Effector CD4-positive, alpha-beta T cell (primary cell): ENCODE results near the gene MRPL34.

Experiments
- DNase-seq: peaks from one replicate; pipeline ENCODE4 v3.0.0-alpha.2; 2020

MRPL34 gene

DNA sequence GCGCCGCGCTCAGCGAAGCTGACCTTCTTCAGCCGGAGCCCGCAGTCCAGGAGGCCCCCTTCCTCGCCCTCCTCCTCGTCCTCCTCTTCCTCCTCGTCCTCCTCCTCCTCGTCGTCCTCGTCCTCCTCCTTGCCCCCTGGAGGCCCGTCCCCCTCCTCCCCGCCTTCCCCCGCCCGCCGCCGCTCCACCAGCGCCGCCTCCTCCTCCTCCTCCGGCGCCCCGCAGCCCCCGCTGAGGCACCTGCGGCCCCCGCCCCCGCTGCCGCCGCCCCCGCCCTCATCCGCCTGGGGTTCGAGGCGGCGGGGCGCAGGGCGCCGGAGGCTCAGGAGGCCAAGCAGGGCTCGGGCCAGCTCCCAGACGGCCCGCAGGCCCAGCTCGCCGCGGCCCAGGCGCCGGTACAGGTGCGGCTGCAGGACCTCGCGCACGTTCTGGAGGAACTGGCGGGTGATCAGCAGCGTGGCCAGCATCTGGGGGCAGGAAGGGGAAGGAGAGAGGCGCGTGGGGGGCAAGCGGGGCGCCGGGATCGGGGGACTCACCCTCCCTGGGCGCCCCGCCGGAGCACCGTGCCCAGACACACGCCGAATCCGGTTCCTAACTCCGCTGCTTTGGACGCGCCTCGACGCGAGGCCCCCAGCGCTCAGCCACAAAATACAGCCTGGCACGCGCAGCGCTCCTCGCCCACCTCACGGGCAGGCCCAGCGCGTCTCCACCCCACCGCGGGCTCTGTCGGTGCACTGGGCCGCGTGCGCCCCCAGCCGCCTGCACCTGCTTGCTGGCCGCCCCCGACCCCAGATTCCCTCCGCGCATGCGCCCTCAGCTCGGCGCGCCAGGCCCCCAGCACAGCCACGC is 23.1 kb downstream of the MRPL34 start:
- peak; percentile 34 for DNase-seq

DNA sequence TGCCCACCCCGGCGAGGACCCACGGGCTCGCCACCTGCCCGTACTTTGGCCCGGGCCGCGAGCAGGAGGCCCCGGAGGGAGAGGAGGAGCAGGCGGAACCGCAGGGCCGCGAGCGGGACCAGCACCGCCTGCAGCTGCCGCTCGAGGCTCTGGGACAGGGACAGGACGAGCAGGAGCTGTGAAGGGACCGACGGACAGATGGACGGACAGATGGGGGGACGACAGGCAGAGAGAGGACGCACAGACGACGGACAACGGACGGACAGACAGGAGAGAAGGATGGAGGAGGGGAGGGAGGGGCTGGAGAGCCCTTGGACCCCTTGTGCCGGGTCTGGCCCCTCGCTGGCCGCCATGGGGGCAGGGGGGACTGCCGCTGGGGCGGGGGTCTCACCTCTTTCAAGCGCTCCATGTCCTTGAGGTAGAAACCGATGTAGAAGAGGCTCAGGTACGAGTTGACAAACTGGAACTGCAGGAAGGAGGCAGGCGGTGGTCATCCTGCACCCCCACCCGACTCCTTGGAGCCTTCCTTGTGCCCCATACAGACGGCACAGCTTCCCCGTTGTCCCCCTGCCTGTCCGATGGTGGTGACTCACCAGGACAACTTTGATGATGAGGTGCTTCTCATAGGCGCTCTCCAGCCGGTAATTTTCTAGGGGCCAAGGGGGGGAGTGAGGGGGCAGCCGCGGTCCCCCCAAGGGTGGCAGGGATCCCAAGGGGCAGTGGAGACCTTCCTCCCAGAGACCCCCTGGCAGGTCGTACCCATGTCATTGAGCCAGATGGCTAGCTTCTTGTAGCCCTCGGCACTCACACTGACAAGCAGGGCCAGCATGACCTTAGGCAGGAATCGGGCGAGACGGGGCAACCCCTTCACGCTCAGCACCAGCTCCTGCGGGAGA is 23.9 kb downstream of the MRPL34 start:
- DNase-seq, result no peak

DNA sequence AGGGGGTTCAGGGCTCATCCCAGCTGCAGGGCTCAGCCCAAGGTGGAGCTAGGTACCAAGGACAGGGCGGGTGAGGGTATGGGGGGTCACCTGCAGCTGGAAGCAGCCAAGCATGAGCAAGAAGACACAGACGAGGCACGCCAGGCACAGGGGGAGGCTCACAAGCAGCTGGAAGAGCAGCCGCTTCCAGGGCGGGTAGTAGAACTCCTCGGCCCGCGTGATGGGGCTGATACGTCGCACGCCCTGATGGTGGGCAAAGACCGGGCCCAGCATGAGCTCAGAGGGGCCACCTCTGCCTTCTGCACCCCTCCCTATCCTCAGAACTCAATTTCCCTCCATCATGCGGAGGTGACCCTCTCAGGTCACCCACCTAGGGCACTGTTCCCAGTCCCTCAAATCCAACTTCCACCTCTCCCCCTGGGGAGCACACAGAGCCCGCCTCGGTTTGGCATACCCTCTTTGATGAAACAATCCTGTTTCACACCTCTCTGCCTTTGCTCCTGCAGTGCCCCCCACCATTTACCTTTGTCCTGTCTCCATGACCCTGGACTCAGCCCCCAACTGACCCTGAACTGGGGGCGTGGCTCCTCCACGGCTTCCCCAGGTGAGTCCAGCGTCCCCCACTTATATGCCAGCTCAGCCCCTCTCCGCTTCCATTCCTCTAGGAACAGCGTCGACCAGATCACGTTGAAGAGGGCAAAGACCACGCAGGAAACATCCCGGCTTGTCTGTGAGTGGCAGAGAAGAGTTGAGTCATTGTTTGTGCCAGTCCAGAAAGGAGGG is 24.8 kb downstream of the MRPL34 start:
- DNase-seq, result no peak

DNA sequence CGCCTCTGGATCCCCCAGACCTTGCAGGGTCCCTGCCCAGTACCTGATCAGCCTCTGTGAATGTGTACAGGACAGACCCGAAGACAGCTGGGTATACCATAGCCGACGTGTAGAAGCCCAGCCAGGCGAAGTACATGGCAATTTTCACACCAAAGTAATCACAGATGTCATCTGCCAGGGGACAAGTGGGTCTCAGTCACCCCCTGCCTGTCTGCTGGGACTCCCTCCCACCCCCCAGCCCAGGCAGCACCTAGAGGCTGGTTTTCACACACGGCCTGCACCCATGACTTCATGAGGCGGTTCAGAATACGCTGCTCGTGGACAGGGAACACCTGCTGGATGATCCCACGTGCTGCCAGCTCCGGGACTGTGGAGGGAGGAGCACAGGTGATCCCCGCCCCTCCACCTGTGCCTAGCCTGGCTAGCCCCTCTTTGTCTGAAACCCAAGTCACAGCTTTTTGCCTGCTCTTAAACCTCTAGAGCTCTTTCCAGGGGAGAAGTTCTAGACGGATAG is 25.4 kb downstream of the MRPL34 start:
- no peak for DNase-seq

DNA sequence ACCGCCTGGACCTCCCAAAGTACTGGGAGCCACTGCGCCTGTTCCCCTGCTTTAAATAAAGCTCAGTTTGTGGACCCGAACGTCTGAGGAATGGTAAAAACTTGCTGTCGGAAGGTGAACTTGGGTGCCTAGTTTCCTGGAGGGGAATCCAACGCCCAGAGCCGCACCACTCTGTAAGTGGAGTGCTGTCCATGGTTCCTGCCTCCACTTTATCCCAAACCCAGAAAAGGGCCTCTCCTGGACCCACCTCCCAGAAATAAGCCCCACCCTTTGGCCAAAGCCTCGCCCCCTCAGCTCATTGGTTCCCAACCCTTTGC is 26.6 kb downstream of the MRPL34 start:
- no peak for DNase-seq

DNA sequence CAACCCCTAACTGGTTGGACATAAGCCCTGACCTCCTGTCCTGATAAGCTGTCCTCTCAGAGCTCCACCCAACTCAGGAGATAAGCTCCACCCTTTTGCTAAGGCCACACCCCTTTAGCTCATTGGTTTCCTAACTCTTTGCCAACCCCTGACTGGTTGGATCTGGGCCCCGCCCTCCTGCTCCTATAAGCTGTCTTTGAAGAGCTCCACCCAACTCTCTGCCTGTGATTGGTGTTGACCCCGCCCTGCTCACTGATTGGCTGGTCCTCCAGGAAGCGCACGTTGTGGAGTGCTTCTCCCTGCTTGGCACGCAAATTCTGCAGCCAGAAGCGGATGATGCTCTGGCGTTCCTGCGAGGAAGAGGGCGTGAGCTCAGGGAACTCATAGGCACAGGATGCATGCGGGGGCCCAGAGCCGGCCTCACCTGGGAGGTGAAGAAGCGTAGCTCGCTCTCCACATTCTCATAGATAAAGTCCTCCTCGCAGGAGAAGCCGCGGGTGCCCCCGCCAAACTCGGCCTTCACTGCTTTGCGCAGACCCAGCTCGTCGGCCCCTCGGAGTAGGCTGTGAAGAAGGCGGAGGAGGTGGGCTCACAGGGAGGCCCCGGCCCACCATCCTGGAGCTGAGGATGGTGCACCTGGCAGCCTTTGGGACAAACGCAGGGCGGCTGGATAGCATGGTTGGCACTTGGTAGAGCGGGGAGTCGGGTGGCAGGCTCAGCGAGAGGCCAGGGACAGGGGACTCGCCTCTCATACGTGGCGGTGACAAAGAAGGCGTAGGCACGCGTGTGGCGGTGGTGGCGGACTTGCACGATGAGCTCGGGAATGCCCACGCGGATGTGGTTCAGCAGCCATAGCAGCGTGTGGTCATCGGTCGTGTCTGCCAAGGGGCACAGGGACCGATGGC is 27.3 kb downstream of the MRPL34 start:
- no peak for DNase-seq

DNA sequence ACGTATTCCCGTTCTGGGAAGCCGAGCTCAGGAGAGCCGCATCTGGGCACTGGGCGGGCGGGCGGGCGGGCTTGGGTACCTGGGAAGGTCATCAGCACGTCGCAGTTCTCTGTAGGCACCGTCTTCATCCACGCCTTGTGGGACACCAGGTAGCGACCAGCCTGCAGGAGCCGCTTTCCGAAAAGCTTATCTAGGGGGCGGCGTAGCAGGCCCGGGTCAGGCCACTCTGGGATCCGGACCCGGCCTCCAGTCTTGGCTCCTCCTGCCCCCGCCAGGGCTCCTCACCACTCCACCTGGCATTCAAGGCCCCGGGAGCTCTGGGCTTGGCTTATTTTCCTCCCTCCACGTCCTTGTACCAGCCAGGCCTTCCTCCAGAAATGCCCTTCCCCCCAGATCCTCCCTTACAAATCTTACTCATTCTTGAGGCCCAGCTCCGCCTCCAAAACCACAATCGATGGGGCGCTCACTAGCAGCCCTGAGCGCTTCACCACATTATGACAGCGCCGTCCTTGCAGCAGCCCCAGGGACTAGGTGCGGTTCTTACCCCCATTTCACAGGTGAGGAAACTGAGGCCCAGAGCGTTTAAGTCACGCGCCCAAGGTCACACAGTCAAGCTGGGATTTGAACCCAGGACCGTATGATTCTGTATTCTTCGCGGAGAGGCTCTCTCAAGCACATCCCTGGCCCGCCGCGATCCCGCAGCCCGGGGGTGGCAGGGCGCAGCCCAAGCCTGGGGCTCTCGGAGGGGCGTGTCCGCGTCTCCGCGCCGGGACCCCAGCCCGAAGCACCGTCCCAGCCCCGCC is 28.1 kb downstream of the MRPL34 start:
- peak; percentile 56 for DNase-seq

DNA sequence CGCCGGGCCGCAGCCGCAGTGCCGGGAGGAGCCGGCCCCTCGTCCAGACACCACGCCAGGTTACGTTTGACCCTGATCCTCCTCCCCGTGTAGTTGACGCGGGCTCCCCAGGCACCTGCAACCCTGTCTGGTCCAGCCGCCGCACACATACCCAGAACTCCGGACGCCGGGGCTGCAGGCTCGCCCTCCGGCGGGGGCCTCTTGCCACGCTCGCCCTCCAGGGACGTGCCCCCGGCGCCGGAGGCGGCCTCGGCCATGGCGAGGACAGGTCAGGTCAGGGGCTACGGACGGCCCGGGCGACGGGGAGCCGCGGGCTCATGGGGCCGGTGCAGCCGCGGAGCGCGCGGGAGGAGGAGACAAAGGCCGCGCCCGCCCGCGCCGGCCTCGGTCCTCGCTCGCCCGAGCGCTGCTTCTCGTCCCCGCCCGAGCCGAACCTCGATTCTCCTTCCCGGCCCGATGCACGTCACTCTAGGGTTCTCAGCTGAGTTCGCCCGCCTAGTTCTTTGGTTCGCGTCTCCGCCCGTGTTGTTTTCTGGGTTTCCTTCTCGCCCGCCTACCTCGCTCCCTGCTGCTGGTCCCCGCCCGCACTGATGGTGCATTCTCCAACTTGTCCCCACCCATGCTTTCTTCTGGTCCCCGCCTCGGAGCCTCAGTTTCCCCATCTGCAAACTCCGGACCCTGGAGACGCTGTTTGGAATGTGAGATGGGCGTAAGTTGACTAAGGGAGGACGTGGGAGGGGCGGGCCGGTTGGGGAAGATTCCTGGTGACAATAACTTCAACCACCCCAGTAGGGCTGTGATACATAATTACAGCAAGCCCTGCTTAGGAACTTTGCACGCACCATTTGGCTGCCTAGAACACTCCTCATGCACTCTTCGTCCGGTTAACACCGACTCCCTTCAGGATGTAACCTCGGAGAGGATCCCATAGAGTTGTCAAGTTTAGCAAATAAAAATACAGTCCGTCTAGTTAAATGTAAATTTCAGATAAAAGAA is 29.0 kb downstream of the MRPL34 start, which contains the start of gene ANO8:
TSS of gene ANO8 (minus strand) at position 442 of the 996 bp plus-strand sequence. CDS start at position 257, 185 bp downstream.
- peak; percentile 95 for DNase-seq

DNA sequence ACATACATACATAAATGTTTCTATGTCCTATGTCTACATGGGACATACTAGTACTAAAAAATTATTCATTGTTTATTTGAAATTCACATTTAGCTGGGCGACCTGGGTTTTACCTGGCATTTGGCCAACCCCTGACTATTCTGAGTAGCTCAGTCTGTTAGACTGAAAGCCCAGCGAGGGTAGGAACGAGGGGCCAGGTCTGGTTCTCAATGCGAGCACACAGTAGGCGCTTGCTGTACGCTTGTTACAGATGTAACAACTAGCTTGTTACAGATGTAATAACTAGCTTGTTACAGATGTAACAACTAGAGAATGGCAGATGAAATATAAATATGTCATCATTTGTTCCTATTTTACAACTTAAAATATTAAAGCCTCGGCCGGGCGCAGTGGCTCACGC is 29.9 kb downstream of the MRPL34 start:
- DNase-seq, result no peak

DNA sequence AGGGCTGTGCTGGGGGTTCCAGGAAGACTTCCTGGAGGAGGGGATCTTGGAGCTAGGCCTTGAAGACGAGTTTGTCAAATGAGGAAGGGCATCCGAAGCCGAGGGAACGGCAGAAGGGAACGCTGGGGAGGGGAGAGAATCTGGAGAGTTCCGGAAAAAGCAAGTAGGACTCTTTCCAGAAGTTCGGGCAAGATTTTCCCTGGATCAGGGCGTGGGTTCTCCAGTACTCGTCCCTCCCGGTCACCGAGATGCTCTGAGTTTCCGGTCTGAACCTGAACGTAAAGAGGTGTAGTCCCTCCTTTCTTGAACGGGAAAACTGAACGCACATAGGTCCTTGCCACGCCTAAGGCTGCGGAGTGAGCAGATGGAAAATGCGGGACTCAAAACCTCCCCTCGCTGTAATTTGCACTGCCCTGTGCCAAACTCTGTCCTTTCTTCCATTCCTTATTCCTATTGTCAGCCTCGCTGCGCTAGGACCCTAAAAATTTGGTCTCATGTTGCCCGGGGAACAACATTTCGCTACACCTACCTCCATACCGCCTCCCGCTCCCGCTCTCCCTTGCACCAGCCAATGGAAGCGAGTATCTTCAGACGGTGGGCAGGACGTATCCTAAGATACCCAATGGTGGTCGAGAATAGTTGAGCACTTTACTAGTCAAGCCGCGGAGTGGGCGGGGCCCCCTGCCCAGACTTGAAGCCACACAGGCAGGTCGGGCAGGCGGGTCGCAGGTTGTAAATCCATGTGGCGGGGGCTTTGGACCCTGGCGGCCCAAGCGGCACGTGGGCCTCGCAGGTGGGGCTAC is 31.4 kb downstream of the MRPL34 start, which contains the start of gene GTPBP3:
TSS of gene GTPBP3 (plus strand) at position 682 of the 803 bp plus-strand sequence. CDS start at position 741, 59 bp downstream.
- DNase-seq, result peak; percentile 97

DNA sequence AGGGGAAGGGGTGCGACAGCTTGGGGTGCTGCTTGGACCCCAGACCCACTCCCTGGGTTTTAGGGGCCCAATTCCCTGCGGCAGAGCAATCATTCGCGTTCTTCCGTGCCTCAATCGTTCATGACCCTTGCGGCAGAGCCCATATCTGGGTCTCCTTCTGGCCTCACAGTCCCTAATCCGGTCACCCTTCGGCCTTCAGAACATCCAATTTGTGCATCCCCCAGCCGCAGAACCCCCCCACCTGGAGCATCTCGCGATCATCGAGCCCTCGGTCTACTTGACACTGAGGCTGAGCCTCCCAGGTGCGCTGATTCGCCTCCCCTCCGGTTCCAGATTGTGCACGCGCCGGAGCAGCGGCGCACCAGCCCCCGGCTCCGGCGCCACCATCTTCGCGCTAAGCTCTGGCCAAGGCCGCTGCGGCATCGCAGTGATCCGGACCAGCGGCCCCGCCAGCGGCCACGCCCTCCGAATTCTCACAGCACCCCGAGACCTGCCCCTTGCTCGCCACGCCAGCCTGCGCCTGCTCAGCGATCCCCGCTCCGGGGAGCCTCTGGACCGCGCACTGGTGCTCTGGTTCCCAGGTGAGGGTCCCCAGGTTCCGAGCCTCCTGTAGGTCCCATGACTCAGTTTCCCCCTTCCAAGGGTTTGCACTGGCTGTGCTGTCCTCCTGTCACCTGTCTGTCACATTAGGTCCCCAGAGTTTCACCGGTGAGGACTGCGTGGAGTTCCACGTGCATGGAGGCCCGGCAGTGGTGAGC is 32.2 kb downstream of the MRPL34 start:
- no peak for DNase-seq

DNA sequence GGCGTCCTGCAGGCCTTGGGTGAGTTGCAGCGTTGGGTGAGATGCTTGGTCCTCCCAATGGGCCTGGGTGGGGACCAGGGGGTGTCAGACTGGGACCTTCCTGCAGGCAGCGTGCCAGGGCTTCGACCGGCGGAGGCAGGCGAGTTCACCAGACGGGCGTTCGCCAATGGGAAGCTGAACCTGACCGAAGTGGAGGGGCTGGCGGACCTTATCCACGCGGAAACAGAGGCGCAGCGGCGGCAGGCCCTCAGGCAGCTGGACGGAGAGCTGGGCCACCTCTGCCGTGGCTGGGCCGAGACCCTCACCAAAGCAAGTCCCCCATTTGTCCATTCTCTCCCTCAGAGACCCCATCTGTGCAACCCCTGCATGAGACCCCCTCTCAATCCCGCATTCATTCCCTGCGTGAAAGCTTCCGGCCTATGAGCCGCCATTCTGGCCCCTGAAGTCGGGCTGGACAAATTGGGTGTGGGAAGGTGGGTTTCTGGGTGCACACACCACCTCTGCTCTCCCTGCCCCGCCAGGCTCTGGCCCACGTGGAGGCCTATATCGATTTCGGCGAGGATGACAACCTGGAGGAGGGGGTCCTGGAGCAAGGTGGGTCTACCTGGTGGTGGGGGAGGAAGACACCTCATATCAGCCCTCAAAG is 32.9 kb downstream of the MRPL34 start:
- DNase-seq, result no peak

DNA sequence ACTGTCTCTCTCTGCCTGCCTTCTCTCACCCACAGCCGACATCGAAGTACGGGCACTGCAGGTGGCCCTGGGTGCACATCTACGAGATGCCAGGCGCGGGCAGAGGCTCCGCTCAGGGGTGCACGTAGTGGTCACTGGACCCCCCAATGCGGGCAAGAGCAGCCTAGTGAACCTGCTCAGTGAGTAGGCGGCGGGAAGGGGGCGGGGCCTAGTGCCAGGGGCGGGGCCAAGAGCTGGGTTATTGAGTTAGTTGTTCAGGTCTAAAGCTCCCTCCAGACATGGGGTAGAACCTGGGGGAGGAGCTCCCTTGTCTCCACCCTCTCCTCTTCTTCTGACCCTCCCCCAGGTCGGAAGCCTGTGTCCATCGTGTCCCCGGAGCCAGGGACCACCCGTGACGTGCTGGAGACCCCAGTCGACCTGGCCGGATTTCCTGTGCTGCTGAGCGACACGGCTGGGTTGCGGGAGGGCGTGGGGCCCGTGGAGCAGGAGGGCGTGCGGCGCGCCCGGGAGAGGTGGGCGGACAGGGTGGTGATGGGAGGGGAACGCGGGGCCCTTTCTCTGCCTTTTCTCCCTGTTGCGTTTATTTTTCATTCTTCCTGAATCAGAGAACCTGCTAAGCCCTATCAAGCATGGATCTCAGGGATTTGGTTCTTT is 33.5 kb downstream of the MRPL34 start:
- DNase-seq, result no peak

DNA sequence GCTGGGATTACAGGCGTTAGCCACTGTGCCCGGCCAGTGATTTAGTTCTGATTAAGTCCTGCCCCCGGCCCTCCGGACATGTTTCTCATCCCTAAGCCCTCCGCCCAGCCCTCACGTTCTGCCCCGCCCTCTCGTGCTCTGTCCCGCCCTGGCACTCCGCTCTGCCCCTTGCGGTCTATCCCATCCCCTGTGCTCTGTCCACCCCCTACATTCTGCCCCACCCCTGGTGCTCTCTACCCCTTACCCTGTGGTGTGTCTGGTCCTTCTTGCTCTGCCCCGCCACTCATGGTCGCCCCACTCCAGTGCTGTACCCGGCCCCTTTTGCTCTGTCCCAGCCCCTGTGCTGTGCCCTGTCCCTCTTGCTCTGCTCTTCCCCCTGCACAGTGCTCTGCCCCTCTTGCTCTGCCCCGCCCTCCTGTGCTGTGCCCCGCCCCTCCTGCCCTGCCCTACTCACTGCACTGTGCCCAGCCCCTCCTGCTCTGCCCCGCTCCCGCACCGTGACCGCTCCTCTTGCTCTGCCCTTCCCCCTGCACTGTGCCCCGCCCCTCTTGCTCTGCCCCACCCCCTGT is 34.7 kb downstream of the MRPL34 start:
- DNase-seq, result no peak

DNA sequence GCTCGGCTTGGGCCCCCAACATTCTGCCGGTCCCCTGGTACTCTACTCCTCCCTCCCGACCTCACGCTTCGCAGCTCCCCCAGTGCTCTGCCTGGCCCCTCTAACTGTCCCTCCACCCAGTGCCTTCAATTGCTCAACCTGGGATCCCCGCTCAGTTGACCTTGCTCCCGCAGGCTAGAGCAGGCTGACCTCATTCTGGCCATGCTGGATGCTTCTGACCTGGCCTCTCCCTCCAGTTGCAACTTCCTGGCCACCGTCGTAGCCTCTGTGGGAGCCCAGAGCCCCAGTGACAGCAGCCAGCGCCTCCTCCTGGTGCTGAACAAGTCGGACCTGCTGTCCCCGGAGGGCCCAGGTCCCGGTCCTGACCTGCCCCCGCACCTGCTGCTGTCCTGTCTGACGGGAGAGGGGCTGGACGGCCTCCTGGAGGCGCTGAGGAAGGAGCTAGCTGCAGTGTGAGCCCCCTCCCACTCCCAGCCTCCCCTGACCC is 35.2 kb downstream of the MRPL34 start:
- no peak for DNase-seq

DNA sequence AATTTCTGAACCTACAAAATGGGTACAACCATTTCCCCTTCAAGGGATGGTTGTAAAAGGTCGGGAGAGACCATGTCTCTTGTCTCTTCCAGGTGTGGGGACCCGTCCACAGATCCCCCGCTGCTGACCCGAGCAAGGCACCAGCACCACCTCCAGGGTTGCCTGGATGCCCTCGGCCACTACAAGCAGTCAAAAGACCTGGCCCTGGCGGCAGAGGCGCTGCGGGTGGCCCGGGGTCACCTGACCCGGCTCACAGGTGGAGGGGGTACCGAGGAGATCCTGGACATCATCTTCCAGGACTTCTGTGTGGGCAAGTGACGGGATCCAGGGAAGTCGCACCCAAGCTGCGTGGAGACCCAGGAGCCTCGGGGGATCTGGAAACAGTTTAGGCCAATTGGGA is 35.7 kb downstream of the MRPL34 start:
- no peak for DNase-seq
